Right lobe of liver (tissue), 6 donors: ENCODE measurements around the gene PPP1R9A. TPM values are rescaled to one million over a fixed set of nuclear protein-coding genes. Genes with fewer than 3 reads are reported as not detected.

Source experiments
- ATAC-seq, 4 donors: fragments of 200-7000 bp; cut with Tn5 transposase; one replicate each; pipeline ENCODE4 v1.9.1; 2020; ENCODE audit warnings: mild to moderate bottlenecking in 4 of 4, moderate library complexity in 4 of 4
- DNase-seq, 3 donors: peaks; one replicate each; pipeline ENCODE4 v3.0.0-alpha.2; 2020
- H3K27ac ChIP-seq, 3 donors: fragments of 200-600 bp; one replicate each; pipeline ENCODE4 v1.8.0; 2022
- H3K27me3 ChIP-seq, 2 donors: fragments of 200-600 bp; one replicate each; pipeline ENCODE4 v1.8.0; 2022
- H3K36me3 ChIP-seq, 4 donors: fragments of 200-600 bp; sonication (generic) in 1 of 4; one replicate each; pipeline versions ENCODE4 v1.5.1 to v1.8.0; 2017 to 2022; ENCODE audit warnings: control low read depth in 1 of 4
- H3K4me1 ChIP-seq, 4 donors: fragments of 200-600 bp; sonication (generic) in 1 of 4; one replicate each; pipeline versions ENCODE4 v1.5.1 to v1.8.0; 2017 to 2022; ENCODE audit warnings: control low read depth in 1 of 4
- H3K4me3 ChIP-seq, 3 donors: fragments of 200-600 bp; one replicate each; pipeline ENCODE4 v1.8.0; 2022
- H3K9me3 ChIP-seq, 4 donors: fragments of 200-600 bp; sonication (generic) in 1 of 4; one replicate each; pipeline versions ENCODE4 v1.5.1 to v1.8.0; 2017 to 2022; ENCODE audit warnings: control low read depth in 1 of 4
- CTCF ChIP-seq, 4 donors: fragments of 200-600 bp in 3 of 4; fragments of 450-650 bp in 1 of 4; IDR thresholded peaks; one replicate each; pipeline versions ENCODE4 v1.5.1 to v1.8.0; 2016 to 2022; ENCODE audit warnings: antibody characterized with exemption in 4 of 4, mild to moderate bottlenecking in 2 of 4
- POLR2A ChIP-seq: fragments of 450-650 bp; IDR thresholded peaks from one replicate; pipeline ENCODE4 v1.6.1; 2017; ENCODE audit warnings: antibody characterized with exemption, mild to moderate bottlenecking
- WGBS: methylation state at CpG from one replicate; pipeline ENCODE4 v1.1.6; 2018; ENCODE audit warnings: low coverage, low lambda C conversion rate; ENCODE audit not compliant: insufficient coverage; ENCODE audit errors: missing lambda C conversion rate; 5-methylcytosine and 5-hydroxymethylcytosine counted together
- intact Hi-C, 2 donors: fragments of 100-400 bp; cut with DNase I; formaldehyde crosslinking; loops; one replicate each; pipeline versions ENCODE4 v1.11.2 to v1.14.1; 2022
- total RNA-seq, 6 experiments: library from RNA; depleted of rRNA in 2 of 6; stranded (reverse); fragments of >200 nt in 2 of 6; fragmentation: NEBNext Ultra II Directional in 3 of 6; extraction: Animal tissue kit (Norgen Biotek cat#: 25700) in 3 of 6; gene quantifications; one replicate each; pipeline versions ENCODE4 v1.1.0 to v1.2.4, GENCODE V29; 2016 to 2023
- donor health status: DM: no; HTN: yes; CAD: no.
- donor health status: DM: no; HTN: no; CAD: no.
- donor health status: DM: no; HTN: no; CAD: no.
- donor health status: DM: no; HTN: yes; CAD: no.
- donor health status: DM: no; HTN: yes; CAD: no.

PPP1R9A gene
- total RNA-seq, 6 experiments from 2014 or later = 0.49 to 2.0 (median 0.81) TPM

GRCh38 chr7:94969434-94970084 is 62.2 kb downstream of the PPP1R9A start:
- Histone ChIP-seq H3K4me3 (no peak overlapping the region), H3K4me1 (no peaks in the 10 kb centered on the region), H3K9me3 (no peaks in the 10 kb centered on the region), H3K27ac (no peak overlapping the region), H3K27me3 (no peaks in the 10 kb centered on the region), H3K36me3 (no peaks in the 10 kb centered on the region)
- ATAC-seq = no peak
- 40% methylated on average over 1 of the region's 8 CpGs for WGBS
- DNase-seq = no peak
- TF ChIP-seq CTCF (IDR thresholded peaks at IDR 0.05) (no peak), POLR2A (no peak)
- intact Hi-C loops = no loop called here

DNA sequence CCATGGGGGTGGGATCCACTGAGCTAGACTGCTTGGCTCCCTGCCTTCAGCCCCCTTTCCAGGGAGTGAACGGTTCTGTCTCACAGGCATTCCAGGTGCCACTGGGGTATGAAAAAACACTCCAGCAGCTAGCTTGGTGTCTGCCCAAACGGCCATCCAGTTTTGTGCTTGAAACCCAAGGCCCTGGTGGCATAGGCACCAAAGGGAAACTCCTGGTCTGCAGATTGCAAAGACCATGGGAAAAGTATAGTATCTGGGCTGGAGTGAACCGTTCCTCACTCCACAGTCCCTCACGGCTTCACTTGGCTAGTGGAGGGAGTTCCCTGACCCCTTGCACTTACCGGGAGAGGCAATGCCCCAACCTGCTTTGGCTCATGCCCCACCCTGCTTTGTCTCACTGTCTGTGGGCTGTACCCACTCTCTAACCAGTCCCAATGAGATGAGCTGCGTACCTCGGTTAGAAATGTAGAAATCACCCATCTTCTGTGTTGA is 62.7 kb downstream of the PPP1R9A start:
- Histone ChIP-seq H3K27me3 (no peaks in the 10 kb centered on the region), H3K4me1 (no peaks in the 10 kb centered on the region), H3K36me3 (no peaks in the 10 kb centered on the region), H3K4me3 (no peak overlapping the region), H3K9me3 (no peaks in the 10 kb centered on the region), H3K27ac (no peak overlapping the region)
- intact Hi-C loops = no loop called here
- no peak for TF ChIP-seq CTCF (IDR thresholded peaks at IDR 0.05)
- no peak for TF ChIP-seq POLR2A
- DNase-seq (no peak), ATAC-seq (no peak)
- WGBS = 73% methylated on average over 6 of the region's 7 CpGs

GRCh38 chr7:94971051-94971867 is 63.9 kb downstream of the PPP1R9A start:
- WGBS = 70% methylated on average over 4 of the region's 4 CpGs
- no peak for DNase-seq
- ATAC-seq = no peak
- no peaks in the 10 kb centered on the region for H3K36me3 ChIP-seq
- no peaks in the 10 kb centered on the region for H3K9me3 ChIP-seq
- no peak overlapping the region for H3K4me3 ChIP-seq
- no peaks in the 10 kb centered on the region for H3K4me1 ChIP-seq
- TF ChIP-seq POLR2A (no peak), CTCF (IDR thresholded peaks at IDR 0.05) (no peak)
- no peak overlapping the region for H3K27ac ChIP-seq
- H3K27me3 ChIP-seq = no peaks in the 10 kb centered on the region
- intact Hi-C loops = no loop called here

GRCh38 chr7:94972296-94972695 is 64.9 kb downstream of the PPP1R9A start:
- no peaks in the 10 kb centered on the region for H3K27me3 ChIP-seq
- DNase-seq (no peak), ATAC-seq (no peak)
- no peaks in the 10 kb centered on the region for H3K4me1 ChIP-seq
- intact Hi-C loops = no loop called here
- H3K9me3 ChIP-seq = no peaks in the 10 kb centered on the region
- no peaks in the 10 kb centered on the region for H3K36me3 ChIP-seq
- WGBS = 9% methylated on average over 2 of the region's 2 CpGs
- TF ChIP-seq POLR2A (no peak), CTCF (IDR thresholded peaks at IDR 0.05) (no peak)
- no peak overlapping the region for H3K27ac ChIP-seq
- no peak overlapping the region for H3K4me3 ChIP-seq
